Left hindlimb (tissue), 1 donor: Measurements from ENCODE around the gene SH2D5.

ENCODE experiments used
- DNase-seq: peaks from one replicate; pipeline ENCODE4 v3.0.0-alpha.2; 2018

SH2D5 gene

DNA sequence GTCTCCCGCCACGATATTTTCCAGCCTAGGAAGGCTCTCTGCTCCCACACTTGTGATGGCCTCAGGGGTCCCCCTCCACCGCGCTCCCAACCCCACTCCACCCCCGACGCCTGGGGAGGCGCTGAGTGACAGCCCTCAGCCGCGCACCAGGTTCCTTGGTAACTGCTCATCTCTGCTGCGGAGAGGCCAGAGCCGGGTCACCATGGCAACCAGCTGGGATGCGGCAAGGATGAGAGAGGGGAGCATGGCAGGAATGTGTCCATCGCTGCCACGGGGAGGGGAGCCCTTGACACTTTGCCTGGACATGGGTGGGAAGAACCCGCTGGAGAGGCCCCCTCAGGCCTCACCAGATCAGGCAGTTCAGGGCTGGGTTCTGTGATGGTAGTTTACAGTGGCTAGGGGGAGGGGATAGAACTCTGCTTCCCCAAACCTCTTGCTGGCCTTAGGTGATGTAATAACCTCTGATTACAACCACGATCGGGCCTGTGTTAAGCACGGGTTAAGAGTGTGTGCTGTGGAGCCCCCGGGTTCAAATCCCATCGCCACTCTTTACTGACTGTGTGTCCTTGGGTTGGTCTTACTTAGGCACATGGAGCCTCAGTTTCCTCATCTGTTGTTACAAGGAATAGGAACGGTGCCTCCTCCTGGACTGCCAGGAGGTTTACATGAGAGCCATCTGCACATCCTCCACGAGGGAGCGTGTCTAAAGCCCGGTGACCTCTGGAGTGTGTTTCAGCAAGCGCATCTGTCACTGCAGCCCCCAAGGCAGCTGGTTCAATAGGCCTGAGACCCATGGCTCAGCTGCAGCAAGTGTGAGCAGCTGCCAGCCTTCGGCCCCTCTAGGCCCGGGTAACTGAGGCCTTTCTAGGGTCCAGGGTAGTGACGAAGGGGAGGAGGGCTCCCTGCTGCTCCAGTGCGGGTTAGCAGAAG is 21.0 kb downstream of the SH2D5 start:
- DNase-seq: no peak

DNA sequence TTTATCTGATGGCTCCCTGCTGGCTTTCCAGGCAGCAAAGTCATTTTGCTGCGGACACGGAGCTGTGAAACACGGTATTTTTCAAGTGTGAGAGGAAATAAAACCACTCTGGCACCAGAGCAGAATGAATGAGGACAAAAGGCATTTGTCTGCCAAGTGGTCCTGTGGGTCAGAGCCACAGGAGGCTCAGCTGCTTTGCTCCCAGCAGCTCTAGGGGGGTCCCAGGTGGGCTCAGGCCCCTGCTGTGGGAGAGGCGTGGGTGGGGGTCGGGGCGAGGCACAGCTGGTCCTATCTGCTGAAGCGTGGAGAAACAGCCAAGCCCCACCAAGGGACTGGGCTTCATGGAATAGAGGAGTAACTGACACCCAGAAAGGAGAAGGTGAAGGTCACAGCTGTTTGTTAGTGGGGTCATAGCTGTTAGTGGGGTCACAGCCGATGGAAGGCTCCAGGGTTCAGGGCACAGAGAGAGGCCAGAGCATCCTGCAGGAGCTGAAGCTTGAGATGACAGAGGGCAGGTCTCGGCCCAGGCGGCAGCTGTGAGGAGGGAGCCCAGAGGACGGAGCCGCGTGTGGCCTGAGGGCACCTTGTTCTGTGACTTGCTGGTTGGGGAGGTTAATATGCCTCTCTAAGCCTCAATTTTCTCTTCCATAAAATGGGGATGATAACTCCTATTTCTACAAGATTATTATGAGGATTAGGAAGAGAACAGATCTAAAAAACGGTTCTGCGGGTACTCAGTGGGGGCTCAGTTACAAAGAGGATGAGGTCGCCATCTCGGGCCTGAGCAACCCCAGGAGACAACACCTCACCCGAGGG is 21.8 kb downstream of the SH2D5 start:
- no peak for DNase-seq

DNA sequence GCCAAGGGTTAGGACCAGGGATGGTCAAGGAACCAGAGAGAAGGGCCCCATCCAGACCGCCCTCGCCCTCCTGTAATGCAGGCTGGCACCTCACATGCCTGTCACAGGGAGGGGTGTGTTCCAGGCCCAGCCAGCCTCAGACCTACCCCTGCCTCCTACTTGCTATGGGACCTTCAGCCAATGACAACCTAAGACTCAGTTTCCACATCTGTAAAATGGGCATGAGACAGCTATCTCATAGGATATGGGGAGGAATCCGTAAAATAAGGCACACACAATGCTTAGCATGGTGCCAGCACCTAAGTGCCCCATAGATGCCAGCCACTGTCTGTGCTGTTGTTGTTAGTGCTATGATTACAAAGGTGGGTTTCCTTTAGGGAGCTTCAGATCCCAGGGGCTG is 22.6 kb downstream of the SH2D5 start:
- DNase-seq: no peak

DNA sequence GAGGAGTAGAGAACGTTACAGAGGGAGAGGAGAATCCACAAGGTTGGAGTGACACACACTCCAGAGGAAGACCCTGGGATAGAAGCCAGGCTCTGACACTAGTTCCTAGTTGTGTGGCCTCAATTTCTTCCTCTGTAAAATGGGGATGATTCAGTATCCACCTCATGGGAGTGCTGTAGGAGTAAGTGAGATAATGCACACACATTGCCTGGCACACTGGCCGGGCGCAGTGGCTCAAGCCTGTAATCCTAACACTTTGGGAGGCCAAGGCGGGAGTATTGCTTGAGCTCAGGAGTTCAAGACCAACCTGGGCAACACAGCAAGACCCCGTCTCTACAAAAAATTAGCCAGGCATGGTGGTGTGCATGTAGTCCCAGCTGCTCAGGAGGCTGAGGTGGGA is 23.6 kb downstream of the SH2D5 start:
- DNase-seq: no peak

DNA sequence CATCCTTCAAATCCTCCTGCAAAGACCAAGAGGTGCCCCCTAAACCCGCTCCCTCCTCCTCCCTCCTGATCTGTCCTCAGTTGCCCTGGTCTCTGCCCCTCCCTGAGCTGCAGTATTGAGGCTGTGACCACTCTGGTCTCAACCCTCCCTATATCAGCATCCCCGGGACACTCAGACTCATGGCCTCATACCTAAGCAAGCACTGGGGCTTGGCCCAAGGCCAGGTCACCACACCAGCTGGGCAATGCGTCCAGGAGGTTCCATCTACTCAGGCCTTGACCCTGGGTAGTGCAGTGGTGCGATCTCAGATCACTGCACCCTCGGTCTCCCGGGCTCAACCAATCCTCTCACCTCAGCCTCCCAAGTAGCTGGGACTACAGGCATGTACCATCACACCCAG is 24.4 kb downstream of the SH2D5 start:
- DNase-seq: no peak

DNA sequence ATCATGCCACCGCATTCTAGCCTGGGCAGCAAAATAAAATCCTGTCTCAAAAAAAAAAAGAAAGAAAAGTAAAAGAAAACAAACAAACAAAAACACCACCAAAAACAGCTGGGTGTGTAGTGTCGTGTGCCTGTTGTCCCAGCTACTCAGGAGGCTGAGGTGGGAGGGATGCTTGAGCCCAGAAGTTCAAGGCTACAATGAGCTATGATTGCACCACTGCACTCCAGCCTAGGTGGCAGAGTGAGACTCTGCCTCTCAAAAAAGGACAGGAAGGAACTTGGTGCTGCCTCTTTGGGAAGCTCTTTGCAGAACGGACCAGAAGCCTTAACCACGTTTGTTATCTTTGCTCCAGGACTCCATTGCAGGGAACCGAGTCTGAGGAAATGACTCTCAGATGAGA is 25.7 kb downstream of the SH2D5 start:
- no peak for DNase-seq

DNA sequence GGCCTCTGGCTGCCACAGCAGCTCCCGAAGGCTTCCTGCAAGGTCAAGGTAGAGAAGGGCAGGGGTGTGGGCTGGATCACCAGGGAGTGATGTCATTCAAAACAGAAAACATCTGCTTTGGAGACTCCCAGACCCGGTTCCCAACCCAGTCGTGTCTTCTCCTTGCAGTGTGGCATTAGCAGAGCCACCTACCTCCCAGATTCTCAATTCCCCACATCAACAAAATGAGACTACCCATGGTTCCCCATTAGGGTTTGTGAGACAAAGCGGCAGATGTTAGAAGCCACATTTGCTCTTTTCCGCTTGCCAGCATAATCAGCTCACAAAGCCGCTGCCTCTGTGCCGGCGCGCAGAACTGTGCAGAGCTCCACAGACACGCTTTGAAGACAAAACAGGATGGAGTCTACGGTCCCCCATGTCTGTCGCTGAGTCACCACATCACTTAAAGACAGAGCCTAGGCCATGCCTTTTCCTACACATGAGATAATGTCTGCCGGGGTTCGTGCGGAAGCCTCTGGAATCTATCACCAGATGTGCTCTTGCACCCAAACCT is 27.2 kb downstream of the SH2D5 start:
- no peak for DNase-seq

DNA sequence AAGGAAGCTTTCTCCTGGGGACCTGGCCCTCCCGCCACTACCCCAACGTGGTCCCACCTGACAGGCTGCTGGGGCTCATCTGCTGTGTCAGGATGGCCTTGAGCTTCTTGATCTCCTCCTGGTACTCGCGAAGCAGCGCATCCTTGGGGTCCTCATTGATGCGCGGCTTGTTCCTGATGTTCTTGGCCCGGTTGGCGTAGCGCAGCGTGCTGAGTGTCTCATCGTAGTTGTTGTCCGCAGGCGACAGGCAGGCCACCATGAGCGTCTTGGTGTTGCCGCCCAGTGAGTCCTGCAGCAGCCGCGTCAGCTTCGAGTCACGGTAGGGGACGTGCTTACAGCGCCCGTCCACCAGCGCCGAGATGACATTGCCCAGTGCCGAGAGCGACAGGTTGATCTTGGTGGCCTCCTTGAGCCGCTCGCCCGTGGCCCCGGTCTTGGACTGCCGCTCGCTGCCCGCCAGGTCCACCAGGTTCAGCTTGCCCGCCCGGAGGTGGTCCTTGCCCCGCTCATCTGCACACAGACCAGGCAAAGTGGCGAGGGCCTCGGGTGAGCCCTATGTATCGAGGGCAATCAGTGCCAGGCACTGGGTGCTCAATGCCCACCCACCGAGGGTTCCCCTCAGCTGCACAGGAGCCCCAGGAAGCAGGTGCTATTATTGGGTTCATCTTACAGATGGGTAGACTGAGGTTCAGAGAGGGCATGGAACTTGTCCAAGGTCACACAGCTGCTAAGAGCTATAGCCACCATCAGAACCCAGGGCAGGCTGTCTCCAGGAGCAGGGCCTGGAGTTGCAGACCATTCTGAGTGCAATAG is 27.9 kb downstream of the SH2D5 start:
- no peak for DNase-seq

DNA sequence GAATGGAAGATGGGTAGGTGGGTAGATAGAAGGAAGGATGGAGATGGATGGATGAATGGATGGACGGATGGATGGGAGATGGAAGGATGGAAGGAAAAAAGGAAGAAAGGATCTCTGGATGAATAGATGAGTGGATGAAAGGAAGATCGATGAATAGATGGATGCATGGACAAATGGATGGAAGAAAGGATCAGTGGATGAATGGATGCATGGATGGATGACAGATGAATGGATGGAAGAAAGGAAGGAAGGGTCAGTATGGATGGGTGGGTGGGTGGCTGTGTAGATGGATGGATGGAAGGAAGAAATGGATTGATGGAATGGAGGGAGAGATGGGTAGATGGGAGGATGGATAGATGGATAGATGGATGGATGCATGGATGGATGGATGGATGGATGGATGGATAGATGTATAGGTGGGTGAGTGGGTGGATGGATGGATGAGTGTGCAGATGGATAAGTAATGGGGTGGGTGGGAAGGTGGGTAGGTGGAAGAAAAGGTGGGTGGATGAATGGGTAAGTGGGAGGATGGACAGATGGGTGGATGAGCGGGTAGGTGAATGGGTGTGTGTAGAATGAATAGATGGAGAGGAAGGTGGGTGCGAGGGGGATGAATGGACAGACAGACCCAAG is 29.3 kb downstream of the SH2D5 start:
- DNase-seq: no peak

DNA sequence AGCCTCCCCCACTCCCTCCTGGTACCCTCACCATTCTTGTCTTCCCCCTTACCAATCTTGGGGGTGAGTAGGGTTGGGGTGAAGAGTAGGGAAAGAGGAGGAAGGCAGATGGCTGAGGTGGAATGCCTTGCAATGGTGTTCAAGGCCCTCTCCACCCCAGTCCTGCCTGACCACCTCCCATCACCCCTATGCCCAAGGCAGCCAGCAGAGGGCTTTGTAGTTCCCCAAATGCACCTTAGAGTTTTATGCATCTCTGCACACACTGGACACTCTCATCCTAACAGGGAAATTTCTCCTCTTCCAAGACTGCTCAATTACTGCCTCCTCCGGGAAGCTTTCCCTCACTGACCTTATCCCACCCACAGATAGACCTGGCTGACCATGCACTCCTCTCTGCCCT is 30.1 kb downstream of the SH2D5 start:
- DNase-seq: no peak

DNA sequence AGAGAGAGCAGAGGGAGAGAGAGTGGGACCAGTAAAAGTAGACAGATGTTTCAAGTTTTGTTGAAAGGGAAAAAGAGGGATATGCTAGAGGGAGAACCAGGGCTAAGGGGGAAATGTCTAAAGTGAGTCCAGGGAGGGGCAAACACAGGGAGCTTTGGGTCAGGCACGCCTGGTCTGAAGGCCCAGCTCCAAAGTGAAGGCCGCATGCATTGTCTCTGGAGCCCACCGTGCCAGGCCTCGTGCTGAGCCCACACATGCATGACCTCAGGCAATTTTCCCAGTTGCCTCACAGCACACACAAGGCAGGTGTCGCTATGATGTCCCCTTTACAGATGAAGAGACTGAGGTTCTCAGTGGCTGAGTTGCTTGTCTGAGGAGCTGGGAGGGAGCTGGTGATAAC is 30.7 kb downstream of the SH2D5 start:
- no peak for DNase-seq

DNA sequence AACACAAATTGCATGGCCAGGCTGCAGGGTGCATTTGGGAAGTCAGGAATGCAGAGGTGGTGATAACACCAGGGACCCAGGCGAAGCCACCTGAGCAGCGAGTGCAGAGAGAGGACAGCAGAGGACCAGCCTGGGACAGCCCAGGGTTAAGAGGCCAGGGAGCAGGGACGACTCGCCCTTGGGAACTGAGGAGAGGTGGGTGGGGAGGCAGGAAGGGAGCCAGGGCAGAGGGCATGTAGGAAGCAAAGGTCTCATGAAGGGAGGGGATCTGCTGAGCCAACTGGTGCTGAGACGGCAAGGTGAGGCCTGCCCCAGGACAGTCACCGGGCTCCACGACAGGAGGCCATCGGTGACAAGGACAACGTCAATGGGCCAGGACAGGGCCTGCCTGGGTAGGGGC is 31.1 kb downstream of the SH2D5 start:
- no peak for DNase-seq

DNA sequence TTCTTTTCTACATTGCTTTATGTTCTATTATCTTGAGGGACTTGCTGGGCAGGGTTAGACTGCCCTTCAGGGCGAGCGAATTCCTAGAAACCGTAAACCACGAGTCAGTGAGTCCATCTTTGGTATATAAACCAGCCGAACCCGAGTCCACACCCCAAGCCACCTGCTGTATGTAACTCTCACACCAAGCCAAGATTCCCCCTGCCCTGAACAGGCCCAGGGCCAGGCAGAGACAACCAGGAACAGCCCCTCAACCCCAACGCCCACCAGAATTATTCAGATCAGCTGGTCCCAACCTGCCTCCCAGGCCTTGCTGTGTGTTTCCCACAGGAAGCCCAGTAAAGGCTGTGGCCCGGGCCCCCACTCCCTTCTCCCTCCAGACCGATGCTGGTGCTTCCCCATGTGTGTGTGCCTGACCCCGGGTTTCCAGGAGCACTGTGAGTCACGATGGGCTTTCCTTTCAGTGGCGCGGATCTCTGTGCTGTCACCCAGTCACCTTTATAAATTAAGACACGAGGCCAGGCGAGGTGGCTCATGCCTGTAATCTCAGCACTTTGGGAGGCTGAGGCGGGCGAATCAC is 31.8 kb downstream of the SH2D5 start:
- DNase-seq: no peak

DNA sequence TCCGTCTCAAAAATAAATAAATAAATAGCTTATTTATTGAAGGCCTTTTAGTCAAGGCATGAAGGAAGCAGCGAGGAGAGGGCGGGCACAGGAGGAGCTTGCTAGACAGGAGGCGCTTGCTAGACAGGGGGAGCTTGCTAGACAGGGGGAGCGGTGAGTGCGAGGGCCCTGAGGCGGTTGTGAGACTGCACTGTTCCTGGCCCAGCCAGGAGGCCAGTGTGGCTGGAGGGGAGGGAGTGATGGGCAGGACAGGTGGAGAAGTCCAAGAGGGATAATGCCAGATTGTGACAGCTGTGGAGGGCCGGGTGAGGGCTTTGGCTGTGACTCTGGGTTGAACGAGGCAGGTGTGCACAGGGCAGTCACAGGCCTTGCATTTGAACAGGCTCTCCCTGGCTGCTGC is 32.9 kb downstream of the SH2D5 start:
- no peak for DNase-seq

DNA sequence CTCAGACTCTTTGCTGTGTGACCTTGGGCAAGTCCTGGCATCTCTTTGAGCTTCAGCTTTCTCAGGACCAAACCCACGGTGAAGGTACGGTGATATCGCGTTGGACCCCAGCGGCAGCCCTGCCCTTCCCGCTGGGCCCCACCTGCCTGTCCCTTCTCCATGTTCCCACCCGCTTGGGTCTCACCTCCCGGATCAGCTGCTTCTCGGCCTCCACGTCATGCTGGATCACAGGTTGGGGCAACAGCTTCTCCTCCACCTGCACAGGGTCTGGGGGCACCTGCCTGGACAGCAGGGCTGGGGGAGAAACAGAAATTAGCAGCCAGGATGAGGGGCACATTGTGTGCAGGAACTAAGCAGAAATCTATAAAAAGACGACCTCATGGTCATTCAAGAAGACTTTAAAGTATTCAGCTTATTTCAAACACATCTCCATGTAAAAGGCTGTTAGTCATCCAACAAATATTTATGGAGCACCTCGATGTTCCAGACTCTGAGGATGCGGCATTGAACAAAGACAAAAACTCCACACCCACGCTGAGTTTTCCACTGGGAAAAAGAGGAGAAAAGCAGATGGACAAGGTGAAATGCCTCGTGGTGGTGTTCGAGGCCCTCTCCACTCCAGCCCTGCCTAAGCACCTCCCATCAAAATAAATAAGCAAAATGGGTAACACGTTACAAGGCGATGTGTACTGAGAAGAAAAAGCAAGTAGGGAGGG is 34.1 kb downstream of the SH2D5 start:
- DNase-seq: no peak

DNA sequence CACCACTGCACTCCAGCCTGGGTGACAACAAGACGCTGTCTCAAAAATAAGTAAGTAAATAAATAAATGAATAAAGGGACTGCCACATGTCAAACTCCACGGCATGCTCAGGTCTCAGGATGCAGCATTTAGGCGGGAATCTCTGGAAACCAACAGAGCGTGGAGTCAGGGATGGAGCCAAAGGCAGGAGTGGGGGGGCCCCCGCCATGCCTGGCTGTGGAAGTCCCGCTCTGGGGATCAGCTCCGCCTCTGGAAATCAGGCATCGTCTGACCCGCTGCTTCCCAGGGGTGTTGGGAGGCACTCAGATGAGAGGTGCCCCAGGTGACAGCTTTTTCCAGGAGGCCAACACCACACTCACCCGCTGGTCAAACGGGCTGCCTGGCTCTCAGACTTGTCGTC is 34.9 kb downstream of the SH2D5 start:
- DNase-seq: no peak

DNA sequence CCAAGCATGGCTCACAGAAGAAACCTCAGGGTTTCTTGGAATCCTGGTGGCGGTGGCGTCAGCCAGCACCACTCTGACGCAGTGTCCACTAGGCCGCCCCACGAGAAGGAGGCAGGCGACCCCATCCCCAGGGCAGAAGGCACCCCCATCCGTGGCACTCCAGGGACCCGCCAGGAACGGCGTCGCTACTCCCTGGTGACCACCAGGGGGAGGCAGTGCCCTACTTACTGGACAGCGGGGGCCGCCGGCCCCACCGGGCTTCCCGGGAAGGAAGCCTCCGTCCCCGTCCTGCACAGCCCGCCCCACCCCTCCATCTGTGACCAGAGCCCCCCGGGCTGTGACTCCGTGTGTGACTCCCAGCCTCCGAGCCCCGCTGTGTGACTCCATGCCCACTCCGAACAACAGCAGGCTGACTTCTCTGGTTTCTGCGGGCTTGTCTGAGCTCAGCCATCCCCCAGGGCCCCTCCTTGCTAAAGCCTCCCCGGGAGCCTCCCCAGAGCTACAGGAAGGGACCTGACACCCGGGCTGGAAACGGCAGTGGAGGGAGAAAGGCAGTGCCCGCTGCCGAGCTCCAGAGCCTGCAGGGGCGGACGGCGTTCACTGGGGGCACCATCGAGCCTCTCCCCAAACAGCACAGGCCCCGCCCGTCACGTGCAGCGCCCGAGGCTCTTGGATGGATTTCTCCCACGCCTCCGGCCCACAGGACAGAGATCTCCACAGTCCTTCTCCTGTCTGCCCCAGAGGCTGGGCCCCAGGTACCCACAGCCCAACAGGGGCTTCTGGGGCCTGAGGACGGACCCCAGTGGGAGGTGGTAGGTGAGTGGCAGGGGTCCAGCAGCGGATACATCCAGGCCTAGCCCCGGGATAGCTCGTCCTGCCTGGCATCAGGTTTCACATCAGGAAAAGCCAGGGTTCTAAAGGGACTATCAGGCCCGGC is 35.8 kb downstream of the SH2D5 start:
- peak; percentile 91 for DNase-seq

DNA sequence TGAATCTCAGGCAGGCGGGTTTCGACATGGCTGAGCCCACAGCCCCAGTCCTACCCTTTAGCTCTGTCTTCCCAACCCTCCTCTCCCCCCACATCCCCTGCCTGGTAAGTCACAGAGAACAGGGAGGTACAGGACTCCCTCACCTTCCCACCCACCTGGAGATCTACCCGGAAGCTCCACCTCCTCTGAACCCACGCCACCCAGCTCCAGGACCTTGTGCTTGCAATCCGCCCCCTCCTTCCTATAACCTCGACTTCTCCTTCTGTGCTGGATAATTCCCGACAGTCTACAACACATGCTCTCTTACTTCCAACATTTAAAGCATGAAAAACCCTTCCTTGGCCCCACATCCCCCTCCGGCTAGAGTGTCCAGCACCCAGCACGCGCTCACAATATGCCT is 37.0 kb downstream of the SH2D5 start:
- no peak for DNase-seq

DNA sequence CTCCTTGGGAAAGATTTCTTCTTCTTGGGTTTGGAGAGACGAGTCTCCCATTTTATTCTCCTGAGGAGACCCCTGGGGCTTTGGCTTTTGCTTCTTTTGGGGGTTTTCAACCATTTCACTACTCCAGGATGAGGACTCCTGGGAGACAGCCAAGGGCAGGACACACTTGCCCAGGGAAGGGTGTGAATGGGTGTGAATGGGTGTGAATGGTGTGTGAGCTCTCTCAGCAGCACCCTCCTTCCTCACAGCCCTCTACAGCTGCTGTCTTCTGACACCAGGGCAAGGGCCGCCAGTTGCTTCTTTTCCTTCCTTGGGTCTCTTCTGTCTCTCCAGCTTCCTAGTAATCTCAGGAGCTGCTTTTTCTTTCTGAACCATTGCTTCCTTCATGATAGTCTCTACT is 38.9 kb downstream of the SH2D5 start:
- DNase-seq: no peak

DNA sequence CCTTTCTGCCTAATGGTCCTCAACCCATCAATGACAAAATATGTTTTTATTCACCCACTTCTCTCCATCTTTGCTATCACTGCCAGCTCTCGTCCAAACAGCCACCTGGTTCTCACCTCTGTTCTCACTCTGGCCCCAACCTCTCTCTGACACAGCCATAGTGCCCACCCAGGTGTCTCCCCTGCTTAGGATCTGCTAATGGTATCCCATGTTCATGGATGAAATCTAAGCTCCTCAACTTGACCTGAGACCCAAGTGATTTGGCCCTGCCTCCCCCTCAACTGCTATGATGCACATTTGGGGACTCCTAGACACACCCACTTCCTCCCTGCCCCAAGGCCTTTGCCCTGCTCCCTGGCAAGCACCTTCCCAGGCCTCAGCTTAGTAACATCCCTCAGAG is 40.6 kb downstream of the SH2D5 start:
- DNase-seq: no peak
